GM19043 (cell line): Measurements from ENCODE around the gene YTHDC2.
"Not testable (repeated sequence)": the region's sequence is repeated elsewhere in the genome, so short reads cannot be mapped to it uniquely, and the experiment has no call there.

ENCODE experiments used
- ATAC-seq: cut with Tn5 transposase; IDR thresholded peaks from one replicate; pipeline ENCODE4 v1.9.1; 2021; ENCODE audit warnings: low read depth; ENCODE audit not compliant: unreplicated experiment

The YTHDC2 gene

GRCh38 chr5:113598926-113599325, 85.4 kb downstream of the YTHDC2 start:
- no peak for ATAC-seq

GRCh38 chr5:113600255-113600905, 86.9 kb downstream of the YTHDC2 start:
- ATAC-seq: no peak

- no peak for ATAC-seq
Measured at GRCh38 chr5:113601423-113601822, 87.9 kb downstream of the YTHDC2 start.

GRCh38 chr5:113603246-113603645, 89.8 kb downstream of the YTHDC2 start:
- ATAC-seq: not testable (repeated sequence)

GRCh38 chr5:113606298-113607134, 93.0 kb downstream of the YTHDC2 start:
- ATAC-seq: peak; percentile 83

- no peak for ATAC-seq
Measured at GRCh38 chr5:113607361-113607760, 93.9 kb downstream of the YTHDC2 start.

GRCh38 chr5:113608113-113608596, 94.7 kb downstream of the YTHDC2 start:
- no peak for ATAC-seq

- peak; percentile 77 for ATAC-seq
Measured at GRCh38 chr5:113612060-113612496, 98.6 kb downstream of the YTHDC2 start.

GRCh38 chr5:113614191-113614590, 100.7 kb downstream of the YTHDC2 start:
- no peak for ATAC-seq

- no peak for ATAC-seq
Measured at GRCh38 chr5:113615708-113616107, 102.2 kb downstream of the YTHDC2 start.

GRCh38 chr5:113617191-113617796, 103.8 kb downstream of the YTHDC2 start:
- no peak for ATAC-seq

GRCh38 chr5:113632996-113633395, 119.5 kb downstream of the YTHDC2 start:
- ATAC-seq: no peak

- no peak for ATAC-seq
Measured at GRCh38 chr5:113634957-113635356, 121.5 kb downstream of the YTHDC2 start.

- no peak for ATAC-seq
Measured at GRCh38 chr5:113641715-113642114, 128.2 kb downstream of the YTHDC2 start.
